Neural progenitor cell (in vitro differentiated cells): ENCODE measurements around the gene MCUR1.

Experiments
- CTCF ChIP-seq: fragments of 200-600 bp; sonication (generic); IDR thresholded peaks from 2 replicates; pipeline ENCODE4 v1.5.1; 2017; ENCODE audit warnings: antibody characterized with exemption, mild to moderate bottlenecking
- EZH2 ChIP-seq: fragments of 200-600 bp; sonication (generic); IDR thresholded peaks from 2 replicates; pipeline ENCODE4 v1.6.1; 2017; ENCODE audit warnings: antibody characterized with exemption, mild to moderate bottlenecking, moderate library complexity

- TF ChIP-seq CTCF (no peak), EZH2 (no peak)
Observed at GRCh38 chr6:13760307-13761304, 53.8 kb downstream of the MCUR1 start.
